KMS-11 (cell line): ENCODE results near the gene PDK1.

Source experiments
- H2AFZ ChIP-seq: fragments of 200-600 bp; sonication (generic); 2 replicates; pipeline ENCODE4 v1.6.1; 2016; ENCODE audit warnings: antibody characterized with exemption, mixed run types, low read depth
- H3K27ac ChIP-seq: fragments of 200-600 bp; sonication (generic); 2 replicates; pipeline ENCODE4 v1.6.1; 2016; ENCODE audit warnings: mild to moderate bottlenecking, mixed run types
- H3K27me3 ChIP-seq: fragments of 200-600 bp; sonication (generic); 2 replicates; pipeline ENCODE4 v1.6.1; 2017; ENCODE audit warnings: mild to moderate bottlenecking, low read depth, mixed run types, moderate library complexity; ENCODE audit not compliant: insufficient read depth
- H3K36me3 ChIP-seq: fragments of 200-600 bp; sonication (generic); 2 replicates; pipeline ENCODE4 v1.6.1; 2017; ENCODE audit warnings: mild to moderate bottlenecking, mixed run types; ENCODE audit not compliant: insufficient read depth
- H3K4me1 ChIP-seq: fragments of 200-600 bp; sonication (generic); 2 replicates; pipeline ENCODE4 v1.6.1; 2016; ENCODE audit warnings: mild to moderate bottlenecking, low read depth, mixed run types; ENCODE audit not compliant: poor library complexity, severe bottlenecking
- H3K4me2 ChIP-seq: fragments of 200-600 bp; sonication (generic); 2 replicates; pipeline ENCODE4 v1.7.0; 2016; ENCODE audit warnings: mild to moderate bottlenecking, mixed run types
- H3K4me3 ChIP-seq: fragments of 200-600 bp; sonication (generic); IDR thresholded peaks from 2 replicates; pipeline ENCODE4 v1.6.1; 2017; ENCODE audit warnings: low read depth, low read length, mixed read lengths; ENCODE audit not compliant: insufficient read depth
- H3K79me2 ChIP-seq: fragments of 200-600 bp; sonication (generic); 2 replicates; pipeline ENCODE4 v1.6.1; 2016; ENCODE audit warnings: low read depth, mixed run types; ENCODE audit not compliant: insufficient read depth
- H3K9ac ChIP-seq: fragments of 200-600 bp; sonication (generic); 2 replicates; pipeline ENCODE4 v1.6.1; 2016; ENCODE audit warnings: mild to moderate bottlenecking, mixed run types
- H4K20me1 ChIP-seq: fragments of 200-600 bp; sonication (generic); 2 replicates; pipeline ENCODE4 v1.6.1; 2016; ENCODE audit warnings: mild to moderate bottlenecking, mixed run types; ENCODE audit not compliant: insufficient read depth
- CTCF ChIP-seq: fragments of 200-600 bp; sonication (generic); conservative IDR thresholded peaks from 2 replicates; pipeline ENCODE4 v1.6.1; 2017; ENCODE audit warnings: low read depth, mild to moderate bottlenecking, antibody characterized with exemption, low read length, moderate library complexity, mixed read lengths

The PDK1 gene

GRCh38 chr2:172555522-172556283 is at the start of gene PDK1:
Gene PDK1 (plus strand): TSS chr2:172556090. CDS start chr2:172556151, 61 bp downstream.
- Histone ChIP-seq H3K36me3 (no peaks in the 10 kb centered on the region), H3K4me1 (peaks cover 41% of the 10 kb centered on the region), H3K9ac (peak within 1 kb of the TSS; percentile 81), H4K20me1 (no peaks in the 10 kb centered on the region), H2AFZ (peak within 1 kb of the TSS; percentile 91), H3K27me3 (no peaks in the 10 kb centered on the region), H3K4me2 (peak within 1 kb of the TSS; percentile 98), H3K4me3 (peak within 1 kb of the TSS; percentile 90), H3K27ac (peak within 1 kb of the TSS; percentile 81), H3K79me2 (peaks cover 43% of the 10 kb centered on the region)
- no peak for TF ChIP-seq CTCF

GRCh38 chr2:172507199-172507598 is 48.7 kb upstream of the PDK1 start:
- no peak overlapping the region for H3K27ac ChIP-seq
- H3K27me3 ChIP-seq: no peaks in the 10 kb centered on the region
- H3K9ac ChIP-seq: no peak overlapping the region
- H3K79me2 ChIP-seq: no peaks in the 10 kb centered on the region
- H3K36me3 ChIP-seq: no peaks in the 10 kb centered on the region
- no peak for TF ChIP-seq CTCF
- no peak overlapping the region for H3K4me3 ChIP-seq
- no peaks in the 10 kb centered on the region for H3K4me1 ChIP-seq
- no peak overlapping the region for H3K4me2 ChIP-seq
- H2AFZ ChIP-seq: no peak overlapping the region
- H4K20me1 ChIP-seq: no peaks in the 10 kb centered on the region

GRCh38 chr2:172510088-172510487 is 45.8 kb upstream of the PDK1 start:
- H3K27me3 ChIP-seq: no peaks in the 10 kb centered on the region
- no peak overlapping the region for H3K27ac ChIP-seq
- no peak overlapping the region for H3K9ac ChIP-seq
- H4K20me1 ChIP-seq: no peaks in the 10 kb centered on the region
- no peak for TF ChIP-seq CTCF
- H3K79me2 ChIP-seq: no peaks in the 10 kb centered on the region
- H3K4me2 ChIP-seq: no peak overlapping the region
- H3K4me1 ChIP-seq: no peaks in the 10 kb centered on the region
- no peaks in the 10 kb centered on the region for H3K36me3 ChIP-seq
- no peak overlapping the region for H2AFZ ChIP-seq
- H3K4me3 ChIP-seq: no peak overlapping the region

- Histone ChIP-seq H3K4me1 (no peaks in the 10 kb centered on the region), H3K79me2 (no peaks in the 10 kb centered on the region), H2AFZ (no peak overlapping the region), H3K27me3 (no peaks in the 10 kb centered on the region), H3K9ac (no peak overlapping the region), H3K4me3 (no peak overlapping the region), H3K27ac (no peak overlapping the region), H4K20me1 (no peaks in the 10 kb centered on the region), H3K4me2 (no peak overlapping the region), H3K36me3 (no peaks in the 10 kb centered on the region)
- TF ChIP-seq CTCF: no peak
Observed at GRCh38 chr2:172510548-172510947, 45.3 kb upstream of the PDK1 start.
